GM21447 (cell line): ENCODE measurements around the gene ITGA1.
"Not testable (repeated sequence)": the region's sequence is repeated elsewhere in the genome, so short reads cannot be mapped to it uniquely, and the experiment has no call there.

ENCODE experiments used
- ATAC-seq: cut with Tn5 transposase; IDR thresholded peaks from one replicate; pipeline ENCODE4 v1.9.1; 2021; ENCODE audit not compliant: unreplicated experiment

ITGA1 gene

DNA sequence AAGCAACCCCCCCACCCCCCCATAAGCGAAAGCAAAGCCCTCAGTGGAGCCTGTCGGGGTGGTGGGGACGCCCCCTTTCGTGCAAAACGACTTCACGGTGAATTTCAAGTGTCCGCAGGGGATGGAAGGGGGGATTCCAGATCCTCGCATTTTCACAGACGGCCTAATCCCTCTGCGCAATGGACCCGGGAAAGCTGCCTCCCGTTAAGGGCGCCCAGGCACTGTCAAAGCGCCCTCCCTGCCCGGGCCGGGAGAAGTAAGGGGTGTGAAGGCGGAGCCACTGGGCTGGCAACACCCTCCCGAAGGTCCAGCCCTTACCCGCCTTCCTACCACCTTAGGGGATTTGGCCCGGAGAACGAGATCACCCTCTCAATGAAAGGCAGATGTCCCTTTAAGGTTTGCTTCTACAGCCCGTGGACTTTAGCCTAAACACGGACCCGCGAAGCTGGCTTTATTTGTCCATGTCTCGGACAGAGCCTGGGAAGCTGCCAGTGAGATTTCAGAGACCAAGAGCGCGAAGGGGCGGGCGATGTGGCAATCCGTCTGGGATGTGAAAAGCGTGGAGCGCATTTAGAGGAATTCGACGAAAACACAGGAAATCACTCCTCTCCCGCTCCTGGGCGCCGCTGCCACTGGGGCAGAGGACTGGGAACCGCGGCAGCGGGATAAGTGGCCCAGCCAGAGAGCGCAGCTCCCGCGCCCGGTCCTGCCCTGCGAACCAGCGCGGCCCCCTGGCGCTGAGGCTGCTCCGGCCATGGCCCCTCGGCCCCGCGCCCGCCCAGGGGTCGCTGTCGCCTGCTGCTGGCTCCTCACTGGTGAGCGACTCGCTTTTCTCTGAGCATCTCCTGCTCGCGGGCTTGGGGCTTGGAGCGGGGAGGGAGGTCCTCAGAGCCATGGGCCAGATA lies at the start of gene ITGA1, which contains the start of gene PELO:
Gene ITGA1 (plus strand): TSS at position 317 of the 905 bp plus-strand sequence. CDS start 438 bp downstream, at position 755.
Gene PELO (plus strand): TSS at position 317 of the 905 bp plus-strand sequence. CDS start 12,479 bp downstream, outside the sequence.
- peak; percentile 61 for ATAC-seq

DNA sequence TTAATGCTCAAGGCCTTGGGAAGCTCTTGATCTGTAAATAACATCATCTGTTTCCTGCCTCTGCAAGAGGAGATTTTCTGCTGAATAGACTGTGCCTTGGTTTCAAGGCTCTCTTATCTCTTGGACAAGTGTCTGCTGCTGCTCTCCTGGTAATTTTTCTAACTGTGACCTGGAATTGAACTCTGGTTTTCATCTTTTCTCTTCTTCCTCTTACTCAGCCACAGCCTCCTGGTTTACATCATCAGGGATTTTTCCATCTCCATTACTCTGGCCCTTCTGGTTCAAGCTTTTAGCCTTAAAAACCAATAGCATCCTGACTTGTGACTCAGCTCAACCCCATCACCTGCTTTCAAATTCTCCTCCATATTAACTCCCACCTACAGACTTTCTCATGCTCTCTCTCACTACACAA lies 49.6 kb upstream of the ITGA1 start:
- peak; percentile 69 for ATAC-seq

DNA sequence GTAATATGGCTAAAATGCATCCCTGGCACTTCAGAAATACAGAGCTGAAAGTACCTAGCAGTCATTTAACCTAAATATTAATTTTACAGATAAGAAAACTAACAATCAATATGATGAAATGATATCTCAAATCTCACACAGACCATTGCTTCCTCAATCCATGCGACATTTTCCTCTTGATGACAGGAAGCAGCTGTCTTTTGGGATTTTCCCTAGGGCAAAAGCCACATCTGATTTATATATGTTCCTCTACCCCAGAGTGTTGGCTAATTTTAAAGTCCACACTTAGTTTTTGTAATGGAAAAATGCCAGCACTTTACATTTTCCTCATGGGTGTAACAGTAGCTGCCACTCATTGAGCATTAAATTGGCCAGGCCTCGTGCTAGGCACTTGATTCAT lies 47.7 kb upstream of the ITGA1 start:
- no peak for ATAC-seq

DNA sequence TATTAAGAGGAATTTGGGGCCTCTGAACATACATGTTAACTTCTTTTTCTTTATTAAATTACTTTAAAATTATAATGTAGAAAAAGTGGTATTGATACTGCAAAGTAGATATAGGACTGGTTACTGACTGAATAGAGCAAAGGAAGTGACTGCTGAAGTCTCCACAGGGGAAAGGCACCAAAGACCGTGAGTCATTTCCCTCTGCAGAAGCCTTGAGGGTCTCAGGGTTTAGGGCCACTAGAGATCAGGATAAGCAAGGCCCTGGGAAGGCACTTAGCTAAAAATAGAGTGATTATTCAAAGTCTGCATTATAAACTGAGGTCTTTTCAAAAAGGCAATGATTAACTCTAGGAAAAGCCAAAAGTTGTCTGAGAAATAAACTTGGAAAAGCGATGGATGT lies 44.7 kb upstream of the ITGA1 start:
- ATAC-seq, result no peak

DNA sequence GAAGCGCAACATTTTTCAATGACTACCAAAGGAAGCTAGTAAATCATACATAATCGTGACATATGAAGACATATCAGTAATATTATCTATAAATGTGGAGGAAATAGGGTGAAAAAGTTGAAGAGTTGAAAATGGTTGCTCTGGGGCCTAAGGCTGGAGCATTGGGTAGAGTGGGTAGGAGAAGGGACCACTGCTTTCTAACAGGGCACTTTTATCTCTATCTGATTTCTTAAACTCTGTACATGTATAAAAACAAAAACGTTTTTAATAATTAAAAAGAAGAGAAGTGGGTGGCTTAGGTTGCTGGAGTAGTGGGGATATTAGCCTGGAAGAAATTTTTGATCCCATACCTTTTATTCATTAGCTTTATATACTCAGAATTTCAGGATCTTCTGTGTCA lies 44.2 kb upstream of the ITGA1 start:
- no peak for ATAC-seq

DNA sequence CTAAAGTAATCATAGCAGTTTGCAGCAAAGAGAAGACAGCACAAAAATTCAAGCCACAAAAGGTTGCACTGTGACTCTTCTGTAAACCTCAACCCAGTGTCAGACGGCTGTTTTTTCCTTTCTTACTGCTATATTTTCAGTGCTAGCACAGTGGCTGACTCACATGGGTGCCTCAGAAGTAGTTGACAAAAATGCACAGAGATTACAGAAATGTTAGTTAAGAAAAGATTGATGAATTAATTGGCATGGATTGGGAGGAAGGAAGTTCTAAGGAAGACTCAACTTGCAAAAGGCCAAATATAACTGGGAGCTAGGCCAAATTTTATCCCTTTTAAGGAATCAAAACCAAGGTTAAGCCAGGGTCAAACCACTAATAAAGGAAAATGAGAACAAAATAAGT lies 43.7 kb upstream of the ITGA1 start:
- ATAC-seq, result peak; percentile 83

DNA sequence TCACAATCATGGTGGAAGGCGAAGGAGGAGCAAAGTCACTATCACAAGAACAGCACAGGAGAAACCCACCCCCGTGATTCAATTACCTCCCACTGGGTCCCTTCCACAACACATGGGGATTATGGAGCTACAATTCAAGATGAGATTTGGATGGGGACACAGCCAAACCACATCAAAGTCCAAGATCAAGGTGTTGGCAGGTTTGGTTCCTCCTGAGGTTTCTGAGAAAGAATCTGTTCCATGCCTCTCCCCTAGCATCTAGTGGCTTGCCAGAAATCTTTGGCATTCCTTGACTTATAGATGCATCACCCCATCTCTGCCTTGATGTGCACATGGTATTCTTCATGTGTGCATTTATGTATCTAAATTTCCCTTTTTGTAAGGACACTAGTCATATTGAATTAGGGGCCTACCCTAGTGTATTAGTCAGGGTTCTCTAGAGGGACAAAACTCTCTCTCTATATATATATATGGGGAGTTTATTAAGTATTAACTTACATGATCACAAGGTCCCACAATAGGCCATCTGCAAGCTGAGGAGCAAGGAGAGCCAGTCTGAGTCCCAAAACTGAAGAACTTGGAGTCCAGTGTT lies 42.8 kb upstream of the ITGA1 start:
- not testable (repeated sequence) for ATAC-seq

DNA sequence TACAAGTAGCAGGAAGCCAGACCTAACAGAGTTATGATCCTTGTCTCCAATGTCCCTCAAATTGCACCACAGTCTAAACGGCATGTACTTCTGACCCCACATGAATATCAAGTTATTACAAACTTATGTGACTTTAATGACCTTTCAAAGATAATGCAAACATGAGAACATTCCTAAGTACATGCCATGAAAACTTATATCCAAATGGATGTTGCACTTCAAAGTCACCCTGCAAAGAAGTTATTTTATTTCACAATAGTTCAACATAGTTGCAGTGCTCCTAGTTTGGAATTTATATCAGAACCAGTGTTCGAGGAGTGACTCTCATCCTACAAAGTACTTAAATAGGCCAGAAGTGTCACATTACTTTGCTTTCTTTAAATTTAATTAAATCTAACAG lies 41.2 kb upstream of the ITGA1 start:
- no peak for ATAC-seq

DNA sequence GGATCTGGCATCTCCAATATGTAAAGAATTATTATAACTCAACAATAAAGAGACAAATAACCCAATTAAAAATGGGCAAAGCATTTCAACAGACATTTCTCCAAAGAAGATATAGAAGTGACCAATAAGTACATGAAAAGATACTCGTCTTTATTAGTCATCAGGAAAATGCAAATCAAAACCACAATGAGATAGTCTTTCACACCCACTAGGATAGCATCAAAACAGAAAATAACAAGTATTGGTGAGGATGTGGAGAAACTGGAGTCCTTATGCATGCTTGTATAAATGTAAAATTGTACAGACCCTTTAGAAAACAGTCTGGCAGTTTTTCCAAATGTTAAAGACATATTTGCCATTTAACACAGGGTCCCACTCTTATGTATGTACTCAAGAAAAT lies 39.1 kb upstream of the ITGA1 start:
- no peak for ATAC-seq

DNA sequence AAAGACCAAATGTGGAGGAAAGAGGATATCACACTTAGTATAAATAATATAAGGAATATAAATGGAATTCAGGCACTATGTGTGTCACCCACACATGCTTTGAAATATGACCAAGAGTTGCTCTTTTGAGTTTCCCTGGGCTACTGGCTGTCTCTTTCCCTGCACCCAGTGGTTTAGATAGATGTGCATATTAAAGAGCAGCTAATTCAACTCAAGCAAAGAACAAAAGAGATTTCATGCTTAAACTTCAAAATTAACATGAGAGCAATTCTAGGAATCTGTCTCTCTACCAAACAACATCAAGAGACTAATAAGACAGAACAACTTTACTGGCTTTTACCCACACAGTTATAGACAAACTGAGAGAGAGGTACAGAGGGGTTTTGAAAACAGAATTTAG lies 38.0 kb upstream of the ITGA1 start:
- ATAC-seq, result no peak

DNA sequence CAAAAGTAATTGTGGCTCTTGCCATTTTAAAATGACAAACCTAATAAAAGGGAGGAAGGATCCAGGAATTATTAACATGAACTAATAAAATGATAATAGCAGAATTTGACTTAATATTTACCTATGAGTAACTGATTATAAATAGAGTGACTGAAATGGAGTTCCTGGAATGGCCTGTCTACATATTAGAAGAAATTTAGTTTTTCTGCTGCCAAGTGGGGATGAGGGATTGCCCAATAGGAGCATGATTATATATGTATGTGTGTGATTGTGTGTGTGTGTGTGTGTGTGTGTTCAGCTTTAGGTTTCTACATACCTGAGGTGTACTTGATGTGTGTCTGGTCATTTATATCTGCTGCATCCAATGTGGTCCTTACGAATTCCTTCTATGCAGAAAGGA lies 36.6 kb upstream of the ITGA1 start:
- ATAC-seq, result no peak

DNA sequence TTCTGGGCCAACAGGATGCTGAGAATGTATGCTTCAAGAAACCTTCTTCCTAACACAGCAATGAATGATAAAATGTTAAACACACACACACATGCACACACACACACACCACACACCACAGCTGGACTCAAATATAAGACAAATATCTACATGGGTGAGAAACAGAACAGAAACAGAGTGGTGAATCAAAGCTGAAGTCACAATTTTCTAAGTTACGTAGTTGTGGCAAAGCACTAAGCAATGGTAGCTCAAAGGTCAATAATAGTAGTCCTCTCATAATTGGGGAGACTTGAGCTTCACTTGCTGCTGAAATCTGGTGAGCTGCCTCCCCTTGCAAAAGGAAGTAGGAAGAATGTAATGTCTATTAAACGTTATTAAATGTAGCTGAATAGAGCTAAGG lies 33.7 kb upstream of the ITGA1 start:
- ATAC-seq, result no peak

DNA sequence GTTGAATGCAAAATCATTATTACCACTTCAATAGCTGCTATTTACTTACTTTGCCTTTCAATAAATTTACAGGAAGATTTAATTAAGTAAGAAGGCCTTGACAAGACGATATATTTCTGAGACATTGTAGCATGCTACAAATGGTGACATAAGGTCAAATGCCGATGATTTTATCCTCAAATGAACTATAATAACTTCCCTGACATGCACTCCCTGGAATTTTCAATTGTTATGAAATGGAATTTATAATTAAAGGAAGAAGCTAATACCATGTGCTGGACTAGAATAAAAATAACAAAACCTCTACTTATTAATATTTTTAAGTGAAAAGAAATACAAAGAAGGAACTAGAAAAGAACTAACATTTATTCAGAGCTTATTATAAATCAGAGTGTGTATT lies 30.2 kb upstream of the ITGA1 start:
- ATAC-seq, result no peak

DNA sequence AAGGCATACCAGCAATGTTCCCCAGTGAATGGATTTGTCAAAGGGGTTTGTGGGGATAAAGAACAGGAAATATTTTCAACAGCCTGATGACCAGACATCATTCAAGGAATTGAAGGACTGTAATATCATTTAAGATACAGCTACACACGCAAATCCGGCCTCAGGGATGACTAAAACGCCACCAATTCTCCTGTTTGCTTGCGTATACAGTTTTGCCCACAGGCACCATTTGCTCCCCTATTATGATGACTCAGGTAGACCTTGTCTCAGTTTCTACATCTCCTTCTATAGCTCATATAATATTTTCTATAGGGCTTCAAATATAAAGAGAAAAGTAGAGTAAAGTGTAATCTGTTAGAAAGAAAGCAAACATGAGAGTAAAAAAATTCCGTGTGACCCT lies 29.7 kb upstream of the ITGA1 start:
- no peak for ATAC-seq

DNA sequence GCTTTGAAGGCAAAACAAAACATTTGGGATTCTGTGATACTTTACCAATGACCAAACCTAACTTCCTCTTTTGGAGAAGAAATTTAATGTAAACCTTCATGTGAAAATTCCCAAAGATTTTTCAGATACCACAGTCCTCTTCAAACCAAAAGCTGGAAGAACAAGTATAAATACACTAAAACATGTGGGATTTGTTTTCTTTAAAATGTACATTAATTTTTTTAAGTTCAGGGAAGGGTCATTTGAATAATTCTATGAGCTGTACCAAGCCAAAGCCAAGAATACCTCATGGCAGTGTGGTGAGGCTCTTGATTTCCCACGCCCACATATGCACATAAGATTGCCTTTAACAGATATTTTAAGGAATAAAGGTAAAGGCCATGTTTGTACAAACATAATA lies 28.4 kb upstream of the ITGA1 start:
- ATAC-seq, result no peak

DNA sequence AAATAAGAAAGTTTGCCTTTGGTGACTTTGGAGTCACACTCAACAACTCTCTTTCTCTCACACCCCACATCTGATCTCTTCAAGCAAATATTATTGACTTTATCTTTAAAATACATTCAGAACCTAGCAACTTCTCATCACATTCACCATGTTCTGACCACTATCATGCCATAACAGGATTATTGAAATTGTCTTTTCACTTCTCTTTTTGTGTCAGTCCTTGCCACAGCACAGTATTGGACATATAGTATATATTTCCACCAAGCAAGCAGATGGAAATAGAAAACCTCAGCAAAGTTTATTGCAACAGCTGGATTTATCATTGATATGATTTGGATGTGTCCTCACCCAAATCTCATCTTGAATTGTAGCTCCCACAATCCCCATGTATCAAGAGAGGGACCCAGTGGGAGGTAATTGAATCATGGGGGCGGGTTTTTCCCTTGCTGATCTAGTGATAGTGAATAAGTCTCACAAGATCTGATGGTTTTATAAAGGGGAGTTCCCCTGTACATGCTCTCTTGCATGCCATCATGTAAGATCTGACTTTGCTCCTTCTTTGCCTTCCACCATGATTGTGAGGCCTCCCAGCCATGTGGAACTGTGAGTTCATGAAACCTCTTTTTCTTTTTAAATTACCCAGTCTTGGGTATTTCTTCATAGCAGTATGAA lies 26.9 kb upstream of the ITGA1 start:
- no peak for ATAC-seq

DNA sequence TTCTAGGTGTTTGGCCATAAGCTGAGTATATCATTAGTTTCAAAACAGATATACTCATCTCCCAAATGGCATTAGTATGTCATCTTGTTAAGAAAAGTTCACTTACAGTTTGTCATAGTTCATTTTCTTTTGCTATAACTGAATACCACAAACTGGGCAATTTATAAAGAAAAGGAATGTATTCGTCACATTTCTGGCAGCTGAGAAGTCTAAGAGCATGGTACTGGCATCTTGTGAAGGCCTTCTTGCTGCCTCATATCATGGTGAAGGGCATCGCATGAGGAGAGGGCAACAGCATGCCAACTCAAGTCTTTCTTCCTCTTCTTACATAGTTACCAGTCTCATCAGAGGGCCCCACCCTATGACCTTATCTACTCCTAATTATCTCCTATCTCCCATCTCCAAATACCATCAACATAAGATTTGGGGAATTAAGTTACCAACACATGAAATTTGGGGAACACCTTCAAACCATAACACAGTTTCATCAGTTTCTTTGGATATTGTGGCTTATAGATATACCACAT lies 20.4 kb upstream of the ITGA1 start:
- ATAC-seq, result no peak

DNA sequence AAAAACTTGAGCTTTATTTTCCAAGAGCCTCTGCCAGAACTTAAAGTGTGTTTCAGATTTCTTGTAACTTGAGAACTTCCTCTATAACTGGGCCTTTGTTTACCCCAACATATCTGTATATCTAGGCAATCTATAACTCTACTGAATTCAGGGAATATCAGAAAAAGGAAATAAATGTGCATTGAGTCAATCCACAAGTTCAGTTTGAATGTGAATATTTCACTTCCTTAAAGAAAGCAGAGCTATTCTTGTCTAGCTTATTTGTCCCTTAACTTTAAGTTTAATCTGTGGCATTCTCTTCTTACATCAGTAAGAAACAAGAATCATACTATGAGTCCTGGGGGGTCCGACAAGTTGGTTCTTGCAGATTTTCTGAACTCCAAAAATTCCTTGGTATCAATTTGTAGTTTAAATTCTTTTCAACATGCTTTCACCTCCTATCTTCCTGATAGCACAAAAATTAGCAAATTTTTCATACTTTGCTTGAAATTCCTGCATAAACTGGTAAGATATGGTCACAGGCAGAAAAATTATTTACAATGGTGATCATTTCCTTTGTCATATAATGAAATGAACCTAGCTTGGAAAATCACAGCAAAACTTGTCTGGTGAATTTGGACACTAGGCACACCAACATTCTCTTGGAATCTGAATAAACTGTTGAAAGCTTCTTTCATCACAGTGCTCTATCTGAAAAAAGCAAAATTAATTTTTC lies 19.8 kb upstream of the ITGA1 start:
- peak; percentile 27 for ATAC-seq

DNA sequence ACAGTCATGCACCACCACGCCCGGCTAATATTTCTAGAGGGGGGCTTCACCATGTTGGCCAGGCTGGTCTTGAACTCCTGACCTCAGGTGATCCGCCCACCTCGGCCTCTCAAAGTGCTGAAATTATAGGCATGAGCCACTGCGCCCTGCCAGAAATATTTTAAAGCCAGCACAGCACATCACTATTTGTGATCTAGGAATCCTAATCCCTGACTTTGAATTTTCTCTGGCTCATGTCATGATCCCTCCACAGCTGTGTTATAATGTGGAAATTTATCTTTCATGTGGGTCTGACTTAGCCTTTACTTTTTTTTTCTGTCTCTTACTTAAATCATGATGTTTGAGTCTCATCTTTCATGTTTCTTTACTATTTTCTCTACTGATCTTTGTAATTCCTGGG lies 18.7 kb upstream of the ITGA1 start:
- ATAC-seq, result no peak

DNA sequence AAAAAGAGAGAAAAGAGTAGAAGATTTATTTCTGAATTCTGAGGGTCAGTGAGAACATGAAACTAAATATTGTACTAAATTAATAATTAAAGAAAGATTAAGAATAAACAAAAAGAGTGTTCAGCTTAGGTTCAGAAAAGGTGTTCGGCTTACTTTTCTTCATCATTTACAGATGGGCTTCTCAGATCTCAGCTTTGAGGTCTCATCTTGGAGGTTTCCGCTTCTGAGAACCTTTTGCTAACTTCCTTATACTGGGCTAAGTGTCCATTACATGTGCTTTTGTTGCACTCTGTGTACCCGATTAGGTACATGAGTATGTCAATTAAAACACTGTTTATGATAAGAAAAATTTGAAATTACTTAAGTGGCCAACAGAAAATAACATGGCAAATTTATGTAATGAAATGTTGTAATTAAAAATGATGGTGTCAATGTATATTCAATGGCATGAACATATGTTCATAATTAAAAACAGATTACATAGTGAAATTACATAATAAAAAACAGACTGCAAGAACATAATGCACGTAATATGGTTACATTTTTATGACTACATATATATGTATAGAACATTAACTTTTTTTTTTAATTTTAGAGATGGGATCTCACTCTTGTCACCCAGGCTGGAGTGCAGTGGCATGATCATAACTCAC lies 17.3 kb upstream of the ITGA1 start:
- ATAC-seq, result no peak
